Prostate gland (tissue), 2 donors: ENCODE results near the gene BCL11B.

Experiments used
- POLR2A ChIP-seq: fragments of 450-650 bp; IDR thresholded peaks from one replicate; pipeline ENCODE4 v1.6.1; 2016; ENCODE audit warnings: antibody characterized with exemption, mild to moderate bottlenecking
- POLR2AphosphoS5 ChIP-seq: sonication (generic); formaldehyde crosslinking; IDR thresholded peaks from one replicate; pipeline ENCODE4 v1.6.1; 2017; ENCODE audit warnings: antibody characterized with exemption
- TF ChIP-seq, protein P1 (sequence below), 4 experiments: fragments of 200-600 bp in 2 of 4; fragments of 450-650 bp in 2 of 4; sonication (generic) in 2 of 4; IDR thresholded peaks; 1 replicate in 3 of 4; 2 replicates in 1 of 4; pipeline ENCODE4 v1.5.1; 2016 to 2019; ENCODE audit warnings: antibody characterized with exemption in 4 of 4, mild to moderate bottlenecking in 2 of 4, moderate library complexity in 2 of 4

DNA sequence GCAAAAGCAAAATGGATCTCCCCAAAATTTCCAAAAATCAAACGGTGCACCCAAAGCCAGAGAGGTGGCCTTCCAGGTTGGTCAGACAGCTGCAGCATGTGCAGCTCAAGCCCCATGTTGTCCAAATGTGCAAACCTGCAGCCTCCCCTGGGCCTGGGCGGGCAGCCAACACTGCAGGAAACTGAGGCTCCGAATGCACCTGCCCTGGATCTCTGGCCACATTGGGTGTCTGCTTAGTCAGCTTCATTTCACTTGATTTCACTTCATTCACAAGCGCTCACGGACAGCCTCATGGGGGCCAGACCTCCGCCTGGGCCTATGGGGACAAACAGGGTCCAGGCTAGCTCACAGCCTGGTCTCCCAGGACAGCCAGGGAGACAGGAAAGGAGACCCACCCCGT is 59.8 kb downstream of the BCL11B start:
- TF ChIP-seq, protein P1, sequence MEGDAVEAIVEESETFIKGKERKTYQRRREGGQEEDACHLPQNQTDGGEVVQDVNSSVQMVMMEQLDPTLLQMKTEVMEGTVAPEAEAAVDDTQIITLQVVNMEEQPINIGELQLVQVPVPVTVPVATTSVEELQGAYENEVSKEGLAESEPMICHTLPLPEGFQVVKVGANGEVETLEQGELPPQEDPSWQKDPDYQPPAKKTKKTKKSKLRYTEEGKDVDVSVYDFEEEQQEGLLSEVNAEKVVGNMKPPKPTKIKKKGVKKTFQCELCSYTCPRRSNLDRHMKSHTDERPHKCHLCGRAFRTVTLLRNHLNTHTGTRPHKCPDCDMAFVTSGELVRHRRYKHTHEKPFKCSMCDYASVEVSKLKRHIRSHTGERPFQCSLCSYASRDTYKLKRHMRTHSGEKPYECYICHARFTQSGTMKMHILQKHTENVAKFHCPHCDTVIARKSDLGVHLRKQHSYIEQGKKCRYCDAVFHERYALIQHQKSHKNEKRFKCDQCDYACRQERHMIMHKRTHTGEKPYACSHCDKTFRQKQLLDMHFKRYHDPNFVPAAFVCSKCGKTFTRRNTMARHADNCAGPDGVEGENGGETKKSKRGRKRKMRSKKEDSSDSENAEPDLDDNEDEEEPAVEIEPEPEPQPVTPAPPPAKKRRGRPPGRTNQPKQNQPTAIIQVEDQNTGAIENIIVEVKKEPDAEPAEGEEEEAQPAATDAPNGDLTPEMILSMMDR (IDR thresholded peaks at IDR 0.05): no peak
- TF ChIP-seq POLR2AphosphoS5: no peak
- no peak for TF ChIP-seq POLR2A
